Cardiac fibroblast (primary cell): Measurements from ENCODE around the gene SGF29.
A peak's percentile ranks its signal among the peaks of the same experiment; 100 is the strongest.
"Not testable (repeated sequence)": the region's sequence is repeated elsewhere in the genome, so short reads cannot be mapped to it uniquely, and the experiment has no call there.

ENCODE experiments used
- DNase-seq, 2 donors: peaks; one replicate each; pipeline versions ENCODE4 v3.0.0 to v3.0.0-alpha.2; 2010; ENCODE audit warnings: low read depth in 2 of 2
- H3K4me3 ChIP-seq, 2 donors: replicated peaks in 1 of 2; 1 replicate in 1 of 2; 2 replicates in 1 of 2; pipeline ENCODE4 v1.5.1; 2011; ENCODE audit warnings: low read depth in 2 of 2, low read length in 2 of 2, mild to moderate bottlenecking in 2 of 2, moderate library complexity in 1 of 2
- TF ChIP-seq, protein P1 (sequence below): IDR thresholded peaks from one replicate; pipeline ENCODE4 v1.5.1; 2011; ENCODE audit warnings: low read depth, mild to moderate bottlenecking, low read length, inconsistent platforms

Gene SGF29

GRCh38 chr16:28604186-28604565 lies 50.5 kb downstream of the SGF29 start:
- DNase-seq = no peak
- no peak overlapping the region for H3K4me3 ChIP-seq
- TF ChIP-seq, protein P1, sequence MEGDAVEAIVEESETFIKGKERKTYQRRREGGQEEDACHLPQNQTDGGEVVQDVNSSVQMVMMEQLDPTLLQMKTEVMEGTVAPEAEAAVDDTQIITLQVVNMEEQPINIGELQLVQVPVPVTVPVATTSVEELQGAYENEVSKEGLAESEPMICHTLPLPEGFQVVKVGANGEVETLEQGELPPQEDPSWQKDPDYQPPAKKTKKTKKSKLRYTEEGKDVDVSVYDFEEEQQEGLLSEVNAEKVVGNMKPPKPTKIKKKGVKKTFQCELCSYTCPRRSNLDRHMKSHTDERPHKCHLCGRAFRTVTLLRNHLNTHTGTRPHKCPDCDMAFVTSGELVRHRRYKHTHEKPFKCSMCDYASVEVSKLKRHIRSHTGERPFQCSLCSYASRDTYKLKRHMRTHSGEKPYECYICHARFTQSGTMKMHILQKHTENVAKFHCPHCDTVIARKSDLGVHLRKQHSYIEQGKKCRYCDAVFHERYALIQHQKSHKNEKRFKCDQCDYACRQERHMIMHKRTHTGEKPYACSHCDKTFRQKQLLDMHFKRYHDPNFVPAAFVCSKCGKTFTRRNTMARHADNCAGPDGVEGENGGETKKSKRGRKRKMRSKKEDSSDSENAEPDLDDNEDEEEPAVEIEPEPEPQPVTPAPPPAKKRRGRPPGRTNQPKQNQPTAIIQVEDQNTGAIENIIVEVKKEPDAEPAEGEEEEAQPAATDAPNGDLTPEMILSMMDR = no peak

GRCh38 chr16:28606291-28607115 lies 52.8 kb downstream of the SGF29 start:
- H3K4me3 ChIP-seq = no peak overlapping the region
- DNase-seq = no peak
- TF ChIP-seq, protein P1 = no peak

- no peak for DNase-seq
- TF ChIP-seq, protein P1 = no peak
- H3K4me3 ChIP-seq = no peak overlapping the region
Measured at GRCh38 chr16:28607116-28607623, 53.5 kb downstream of the SGF29 start.

- not testable (repeated sequence) for H3K4me3 ChIP-seq, DNase-seq
Measured at GRCh38 chr16:28607681-28608495, 54.2 kb downstream of the SGF29 start.

- not testable (repeated sequence) for H3K4me3 ChIP-seq, DNase-seq
Measured at GRCh38 chr16:28608496-28608808, 54.7 kb downstream of the SGF29 start.

DNA sequence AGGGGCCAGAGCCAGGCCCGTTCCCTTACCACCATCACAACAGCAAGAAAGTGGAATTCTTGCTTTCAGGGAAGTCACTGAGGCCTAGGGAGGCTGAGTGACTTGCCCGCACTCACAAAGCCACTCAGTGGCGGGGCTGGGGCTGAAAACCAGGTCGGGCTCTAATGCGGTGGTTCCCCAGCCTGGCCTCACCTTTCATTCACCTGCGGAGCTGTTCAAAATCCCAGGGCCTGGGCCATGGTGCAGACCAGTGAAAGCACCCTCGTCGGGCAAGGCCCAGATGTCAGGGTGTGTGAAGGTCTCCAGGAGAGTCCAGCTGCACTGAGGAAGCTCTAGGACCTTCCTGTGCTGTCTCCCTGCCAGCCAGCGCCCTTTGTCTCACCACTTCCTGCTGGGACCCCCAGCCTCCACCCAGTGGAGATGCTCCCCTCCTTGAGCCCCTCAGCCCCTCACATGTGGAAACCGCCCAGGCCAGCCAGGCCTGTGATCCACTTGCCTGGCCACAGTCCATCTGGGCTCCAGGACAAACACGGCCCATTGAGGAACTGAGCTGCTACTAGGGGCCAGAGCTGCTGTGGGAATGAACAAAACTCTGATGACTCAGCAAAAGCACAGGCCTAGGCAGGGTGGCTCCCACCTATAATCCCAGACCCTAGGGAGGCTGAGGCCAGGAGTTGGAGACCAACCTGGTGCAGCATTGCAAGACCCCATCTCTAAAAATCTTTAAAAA lies 55.3 kb downstream of the SGF29 start:
- H3K4me3 ChIP-seq = peak overlapping the region in 1 of 2 donors; percentile 33
- peak in 1 of 2 donors; percentile 34 for DNase-seq

GRCh38 chr16:28609631-28610594 lies 56.2 kb downstream of the SGF29 start, which contains the start of gene SULT1A1:
TSS of gene SULT1A1 (minus strand) at chr16:28610044. CDS start at chr16:28608855, 1,189 bp downstream.
- TF ChIP-seq, protein P1 = no peak
- peak; percentile 6 to 72 for DNase-seq
- H3K4me3 ChIP-seq = peak within 1 kb of the TSS in 1 of 2 donors; percentile 33
